HepG2 (cell line): ENCODE measurements around the gene KRTAP10-4. TPM values are rescaled to one million over a fixed set of nuclear protein-coding genes. Genes with fewer than 3 reads are reported as not detected.
A peak's percentile ranks its signal among the peaks of the same experiment; 100 is the strongest.

Experiments used
- AFF4 ChIP-seq: sonication (generic); formaldehyde crosslinking; IDR thresholded peaks from 2 replicates; pipeline ENCODE4 v1.4.0; 2020; ENCODE audit warnings: missing genetic modification reagents
- ARID5B ChIP-seq: IDR thresholded peaks from 2 replicates; pipeline ENCODE4 v1.4.0; 2020; ENCODE audit warnings: mild to moderate bottlenecking, missing genetic modification reagents
- CENPX ChIP-seq: sonication (generic); formaldehyde crosslinking; IDR thresholded peaks from 2 replicates; pipeline ENCODE4 v1.9.0; 2021; ENCODE audit warnings: mild to moderate bottlenecking, missing genetic modification reagents, moderate library complexity
- HMGXB3 ChIP-seq: sonication (generic); formaldehyde crosslinking; IDR thresholded peaks from 2 replicates; pipeline ENCODE4 v1.4.0; 2020; ENCODE audit warnings: missing genetic modification reagents, borderline replicate concordance
- JDP2 ChIP-seq: sonication (generic); formaldehyde crosslinking; IDR thresholded peaks from 2 replicates; pipeline ENCODE4 v1.8.1; 2022; ENCODE audit warnings: missing genetic modification reagents, borderline replicate concordance
- MIXL1 ChIP-seq: IDR thresholded peaks from 2 replicates; pipeline ENCODE4 v1.6.1; 2016
- ZBTB7B ChIP-seq: sonication (generic); formaldehyde crosslinking; IDR thresholded peaks from 2 replicates; pipeline ENCODE4 v1.4.0; 2020; ENCODE audit warnings: missing genetic modification reagents
- ZEB1 ChIP-seq: IDR thresholded peaks from 2 replicates; pipeline ENCODE4 v1.6.1; 2012; ENCODE audit warnings: mild to moderate bottlenecking, low read depth, inconsistent platforms; ENCODE audit not compliant: insufficient replicate concordance
- ZNF264 ChIP-seq: sonication (generic); formaldehyde crosslinking; IDR thresholded peaks from 2 replicates; pipeline ENCODE4 v1.4.0; 2020; ENCODE audit warnings: missing genetic modification reagents
- ZNF574 ChIP-seq: sonication (generic); formaldehyde crosslinking; IDR thresholded peaks from 2 replicates; pipeline ENCODE4 v1.4.0; 2020; ENCODE audit warnings: missing genetic modification reagents
- ZSCAN5A ChIP-seq: sonication (generic); formaldehyde crosslinking; IDR thresholded peaks from 2 replicates; pipeline ENCODE4 v1.8.0; 2022; ENCODE audit warnings: mild to moderate bottlenecking, missing genetic modification reagents, borderline replicate concordance
- polyA plus RNA-seq, 8 experiments: library from polyadenylated mRNA; depleted of rRNA in 3 of 8; stranded (reverse) in 7 of 8; unstranded in 1 of 8; fragments of >200 nt; fragmentation: Illumina TruSeq in 4 of 8; extraction: Trizol in 4 of 8; gene quantifications; 2 replicates each; pipeline versions ENCODE4 v1.2.1 to v1.2.3, GENCODE V29; 2011 to 2016; ENCODE audit warnings: low read depth in 4 of 8, missing spikeins in 1 of 8, mixed read lengths in 1 of 8; ENCODE audit not compliant: insufficient read depth in 1 of 8
- total RNA-seq, 5 experiments: library from RNA; depleted of rRNA; stranded (reverse); fragments of >200 nt; fragmentation: Illumina TruSeq; extraction: Trizol; gene quantifications; 2 replicates each; pipeline ENCODE4 v1.2.3, GENCODE V29; 2016; ENCODE audit warnings: low read depth in 1 of 5

KRTAP10-4 gene
- total and polyA plus RNA-seq, 2 of the 13 experiments (the other 11 are each of a cell fraction or from before 2014, with no cell fraction given), result not detected

GRCh38 chr21:44593598-44594405 is 20.3 kb downstream of the KRTAP10-4 start (continued):
- TF ChIP-seq HMGXB3 (CRISPR knock-in tag) (no peak), AFF4 (no peak), CENPX (CRISPR knock-in tag) (no peak), ZNF574 (CRISPR knock-in tag) (peak; percentile 81), ZSCAN5A (CRISPR knock-in tag) (no peak), MIXL1 (CRISPR knock-in tag) (peak; percentile 82), ZEB1 (no peak), ZNF264 (CRISPR knock-in tag) (peak; percentile 83), ARID5B (CRISPR knock-in tag) (peak; percentile 85), JDP2 (CRISPR knock-in tag) (no peak), ZBTB7B (CRISPR knock-in tag) (peak; percentile 77; the same call in 1 of the 2 replicates)
